ENCODE data around the gene PPP1R3C.
A peak's percentile ranks its signal among the peaks of the same experiment; 100 is the strongest.

PPP1R3C gene

GRCh38 chr10:91632671-91633550, at the start of gene PPP1R3C:
Gene PPP1R3C (minus strand): TSS chr10:91633071. CDS start chr10:91632969, 102 bp downstream.
- peak; percentile 87 for DNase-seq (ENCODE audit: low read depth, low spot score)

- DNase-seq (ENCODE audit: low read depth, low spot score) = no peak
These were observed 48.7 kb upstream of the PPP1R3C start for GRCh38 chr10:91681361-91682276.

- DNase-seq (ENCODE audit: low read depth, low spot score) = no peak
These were observed 47.6 kb upstream of the PPP1R3C start for GRCh38 chr10:91680487-91680886.

GRCh38 chr10:91679296-91679695, 46.4 kb upstream of the PPP1R3C start:
- no peak for DNase-seq (ENCODE audit: low read depth, low spot score)

- DNase-seq (ENCODE audit: low read depth, low spot score) = no peak
These were observed 45.0 kb upstream of the PPP1R3C start for GRCh38 chr10:91677911-91678310.

- peak; percentile 79 for DNase-seq (ENCODE audit: low read depth, low spot score)
These were observed 39.2 kb upstream of the PPP1R3C start for GRCh38 chr10:91672021-91672608.

GRCh38 chr10:91668913-91669312, 36.0 kb upstream of the PPP1R3C start:
- no peak for DNase-seq (ENCODE audit: low read depth, low spot score)

- DNase-seq (ENCODE audit: low read depth, low spot score) = no peak
These were observed 33.0 kb upstream of the PPP1R3C start for GRCh38 chr10:91665842-91666241.

GRCh38 chr10:91664426-91664825, 31.6 kb upstream of the PPP1R3C start:
- DNase-seq (ENCODE audit: low read depth, low spot score) = no peak

- no peak for DNase-seq (ENCODE audit: low read depth, low spot score)
These were observed 30.1 kb upstream of the PPP1R3C start for GRCh38 chr10:91662993-91663392.

GRCh38 chr10:91653219-91653870, 20.5 kb upstream of the PPP1R3C start:
- no peak for DNase-seq (ENCODE audit: low read depth, low spot score)

- peak; percentile 32 for DNase-seq (ENCODE audit: low read depth, low spot score)
These were observed 19.5 kb upstream of the PPP1R3C start for GRCh38 chr10:91652364-91652763.

- peak; percentile 28 for DNase-seq (ENCODE audit: low read depth, low spot score)
These were observed 10.8 kb upstream of the PPP1R3C start for GRCh38 chr10:91643700-91644099.

- no peak for DNase-seq (ENCODE audit: low read depth, low spot score)
These were observed 10.2 kb upstream of the PPP1R3C start for GRCh38 chr10:91642831-91643692.

- no peak for DNase-seq (ENCODE audit: low read depth, low spot score)
These were observed 4.0 kb upstream of the PPP1R3C start for GRCh38 chr10:91636892-91637291.

GRCh38 chr10:91635401-91636400, 2.8 kb upstream of the PPP1R3C start:
- DNase-seq (ENCODE audit: low read depth, low spot score) = peak; percentile 42

- no peak for DNase-seq (ENCODE audit: low read depth, low spot score)
These were observed 2.0 kb upstream of the PPP1R3C start for GRCh38 chr10:91634898-91635297.

- DNase-seq (ENCODE audit: low read depth, low spot score) = no peak
These were observed 1.4 kb upstream of the PPP1R3C start for GRCh38 chr10:91634246-91634645.

- no peak for DNase-seq (ENCODE audit: low read depth, low spot score)
These were observed 2.2 kb downstream of the PPP1R3C start for GRCh38 chr10:91630625-91631024.

Measured in ELF-1 (cell line).